ENCODE results near the gene ZNF84. TPM values are rescaled to one million over a fixed set of nuclear protein-coding genes. Genes with fewer than 3 reads are reported as not detected.
A peak's percentile ranks its signal among the peaks of the same experiment; 100 is the strongest.

The ZNF84 gene
- polyA plus RNA-seq, 3 donors = 3.3 to 5.1 (median 5.1) TPM

DNA sequence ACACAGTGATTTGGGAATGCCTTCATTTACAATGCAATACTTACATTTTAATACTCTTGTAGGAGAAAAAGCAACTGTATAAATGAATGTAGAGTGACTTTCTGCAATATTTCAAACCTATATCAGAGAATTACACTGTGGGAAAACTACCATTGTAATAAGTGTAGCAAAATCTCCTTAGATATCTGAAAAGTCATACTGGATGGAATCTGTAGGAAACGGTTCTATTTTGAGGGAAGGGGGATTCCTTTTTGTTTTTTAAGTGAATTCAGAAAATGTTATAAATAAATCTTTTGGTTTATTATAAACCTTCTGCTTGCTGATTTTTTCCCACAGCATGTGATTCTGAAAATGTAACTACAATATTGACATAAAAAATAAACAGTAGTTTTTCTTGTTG is 69.8 kb downstream of the ZNF84 start:
- TF ChIP-seq, protein P1, sequence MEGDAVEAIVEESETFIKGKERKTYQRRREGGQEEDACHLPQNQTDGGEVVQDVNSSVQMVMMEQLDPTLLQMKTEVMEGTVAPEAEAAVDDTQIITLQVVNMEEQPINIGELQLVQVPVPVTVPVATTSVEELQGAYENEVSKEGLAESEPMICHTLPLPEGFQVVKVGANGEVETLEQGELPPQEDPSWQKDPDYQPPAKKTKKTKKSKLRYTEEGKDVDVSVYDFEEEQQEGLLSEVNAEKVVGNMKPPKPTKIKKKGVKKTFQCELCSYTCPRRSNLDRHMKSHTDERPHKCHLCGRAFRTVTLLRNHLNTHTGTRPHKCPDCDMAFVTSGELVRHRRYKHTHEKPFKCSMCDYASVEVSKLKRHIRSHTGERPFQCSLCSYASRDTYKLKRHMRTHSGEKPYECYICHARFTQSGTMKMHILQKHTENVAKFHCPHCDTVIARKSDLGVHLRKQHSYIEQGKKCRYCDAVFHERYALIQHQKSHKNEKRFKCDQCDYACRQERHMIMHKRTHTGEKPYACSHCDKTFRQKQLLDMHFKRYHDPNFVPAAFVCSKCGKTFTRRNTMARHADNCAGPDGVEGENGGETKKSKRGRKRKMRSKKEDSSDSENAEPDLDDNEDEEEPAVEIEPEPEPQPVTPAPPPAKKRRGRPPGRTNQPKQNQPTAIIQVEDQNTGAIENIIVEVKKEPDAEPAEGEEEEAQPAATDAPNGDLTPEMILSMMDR (IDR thresholded peaks at IDR 0.05) = no peak
- H3K36me3 Mint-ChIP-seq = peaks cover 29 to 34% of the 10 kb centered on the region in 2 donors
- no peak overlapping the region for H3K27ac ChIP-seq (ENCODE audit: low read depth in 1 of 2, low read length in 2 of 2)
- H3K9me3 ChIP-seq (replicated peaks in 1 of 2; ENCODE audit: control insufficient read depth in 1 of 2, insufficient read depth in 1 of 2, low read length in 2 of 2) = peaks cover 52 to 99% of the 10 kb centered on the region in 2 donors
- peaks cover 44 to 96% (median 87%) of the 10 kb centered on the region in 7 donors for H3K9me3 Mint-ChIP-seq
- intact Hi-C loops (cut with micrococcal nuclease) = no loop called here
- H3K79me2 ChIP-seq (ENCODE audit: insufficient read depth, low read length) = no peaks in the 10 kb centered on the region
- no peak overlapping the region for H3K4me2 ChIP-seq (replicated peaks; ENCODE audit: extremely low read depth, low read length, poor library complexity, severe bottlenecking)
- no peaks in the 10 kb centered on the region for H3K4me1 Mint-ChIP-seq
- no peak for DNase-seq
- WGBS (ENCODE audit: insufficient coverage) = no CpG with 5 or more reads among the region's 1 CpG
- no peak overlapping the region for H3K9ac ChIP-seq (ENCODE audit: insufficient read depth, low read length, poor library complexity, severe bottlenecking)
- H3K27ac Mint-ChIP-seq = no peak overlapping the region
- no peak overlapping the region for H3K4me3 Mint-ChIP-seq
- no peak overlapping the region for H2AFZ ChIP-seq (ENCODE audit: insufficient read depth, low read depth, low read length, poor library complexity, severe bottlenecking)
- H3K27me3 ChIP-seq (ENCODE audit: control insufficient read depth in 2 of 2, insufficient read depth in 2 of 2, low read length in 2 of 2) = no peaks in the 10 kb centered on the region
- H3K36me3 ChIP-seq (replicated peaks in 1 of 2; ENCODE audit: control insufficient read depth in 1 of 2, insufficient read depth in 2 of 2, low read length in 2 of 2) = peaks cover 16 to 61% of the 10 kb centered on the region in 2 donors
- no peaks in the 10 kb centered on the region for H3K4me1 ChIP-seq (ENCODE audit: control insufficient read depth in 1 of 2, insufficient read depth in 2 of 2, low read length in 2 of 2)
- peak overlapping the region in 1 of 3 experiments; percentile 53 for H3K4me3 ChIP-seq (replicated peaks in 1 of 3; ENCODE audit: low read depth in 2 of 3, low read length in 3 of 3)
- peaks cover 0 to 2% (median 2%) of the 10 kb centered on the region in 3 donors for H3K27me3 Mint-ChIP-seq (ENCODE audit: low read depth in 3 of 3)
- H4K20me1 ChIP-seq (ENCODE audit: insufficient read depth, low read length) = no peaks in the 10 kb centered on the region

- intact Hi-C loops (cut with micrococcal nuclease) = no loop called here
- peaks cover 52 to 95% of the 10 kb centered on the region in 2 donors for H3K9me3 ChIP-seq (replicated peaks in 1 of 2; ENCODE audit: control insufficient read depth in 1 of 2, insufficient read depth in 1 of 2, low read length in 2 of 2)
- Mint-ChIP-seq H3K27me3 (ENCODE audit: low read depth in 3 of 3) (peaks cover 0 to 2% (median 2%) of the 10 kb centered on the region in 3 donors), H3K27ac (no peak overlapping the region), H3K4me3 (no peak overlapping the region), H3K4me1 (no peaks in the 10 kb centered on the region), H3K36me3 (peaks cover 27 to 30% of the 10 kb centered on the region in 2 donors), H3K9me3 (peaks cover 44 to 94% (median 86%) of the 10 kb centered on the region in 7 donors)
- no peaks in the 10 kb centered on the region for H4K20me1 ChIP-seq (ENCODE audit: insufficient read depth, low read length)
- H3K4me3 ChIP-seq (replicated peaks in 1 of 3; ENCODE audit: low read depth in 2 of 3, low read length in 3 of 3) = peak overlapping the region in 1 of 3 experiments; percentile 38
- H2AFZ ChIP-seq (ENCODE audit: insufficient read depth, low read depth, low read length, poor library complexity, severe bottlenecking) = no peak overlapping the region
- no peak overlapping the region for H3K4me2 ChIP-seq (replicated peaks; ENCODE audit: extremely low read depth, low read length, poor library complexity, severe bottlenecking)
- H3K79me2 ChIP-seq (ENCODE audit: insufficient read depth, low read length) = no peaks in the 10 kb centered on the region
- no peak overlapping the region for H3K27ac ChIP-seq (ENCODE audit: low read depth in 1 of 2, low read length in 2 of 2)
- no peak overlapping the region for H3K9ac ChIP-seq (ENCODE audit: insufficient read depth, low read length, poor library complexity, severe bottlenecking)
- WGBS (ENCODE audit: insufficient coverage) = no CpG with 5 or more reads among the region's 2 CpGs
- DNase-seq = no peak
- H3K36me3 ChIP-seq (replicated peaks in 1 of 2; ENCODE audit: control insufficient read depth in 1 of 2, insufficient read depth in 2 of 2, low read length in 2 of 2) = peaks cover 16 to 51% of the 10 kb centered on the region in 2 donors
- TF ChIP-seq, protein P1 (IDR thresholded peaks at IDR 0.05) = no peak
- H3K4me1 ChIP-seq (ENCODE audit: control insufficient read depth in 1 of 2, insufficient read depth in 2 of 2, low read length in 2 of 2) = no peaks in the 10 kb centered on the region
- H3K27me3 ChIP-seq (ENCODE audit: control insufficient read depth in 2 of 2, insufficient read depth in 2 of 2, low read length in 2 of 2) = no peaks in the 10 kb centered on the region
Measured at GRCh38 chr12:133108150-133108549, 70.8 kb downstream of the ZNF84 start.

Small RNA genes within 50 kb of the gene (small RNA-seq; reads per million reads assigned to genes)
- not detected for gene RNU4ATAC12P (ENCODE audit: insufficient read length, low read depth)

Other genes starting within 250 kb of the ZNF84 start
- 10 to 100 TPM in 1 of 3 donors, 1 to 10 TPM in 2; 1.2 to 12.0 (median 2.4) TPM for gene GOLGA3, start 208.6 kb upstream of the ZNF84 start, polyA plus RNA-seq
- 10 to 100 TPM; 28.0 to 76.3 (median 39.3) TPM for gene CHFR, start 149.9 kb upstream of the ZNF84 start, polyA plus RNA-seq
- 1 to 10 TPM in 1 of 3 donors, under 1 TPM in 2; 0.32 to 1.9 (median 0.80) TPM for gene ZNF605, start 81.2 kb upstream of the ZNF84 start, polyA plus RNA-seq
- 10 to 100 TPM in 1 of 3 donors, 1 to 10 TPM in 2; 3.3 to 17.6 (median 3.8) TPM for gene ZNF26, start 51.1 kb upstream of the ZNF84 start, polyA plus RNA-seq
- gene ZNF140, start 43.4 kb downstream of the ZNF84 start, polyA plus RNA-seq = 10 to 100 TPM in 1 of 3 donors, 1 to 10 TPM in 2; 6.2 to 11.8 (median 6.3) TPM
- under 1 TPM; 0.08 to 0.45 (median 0.18) TPM for gene ZNF891, start 92.8 kb downstream of the ZNF84 start, polyA plus RNA-seq
- under 1 TPM; 0.68 to 1.00 (median 0.79) TPM for gene ZNF10, start 93.1 kb downstream of the ZNF84 start, polyA plus RNA-seq
- 1 to 10 TPM; 3.3 to 6.0 (median 5.8) TPM for gene ZNF268, start 144.0 kb downstream of the ZNF84 start, polyA plus RNA-seq
- gene ANHX, start 198.4 kb downstream of the ZNF84 start, polyA plus RNA-seq = not detected